Measurements from ENCODE around the gene ZFYVE21. TPM values are rescaled to one million over a fixed set of nuclear protein-coding genes. Genes with fewer than 3 reads are reported as not detected.

Gene ZFYVE21
- total RNA-seq, 6 experiments from 2014 or later: 20.9 to 35.2 (median 27.6) TPM

GRCh38 chr14:103696466-103697071 lies 19.0 kb upstream of the ZFYVE21 start:
- no peak for TF ChIP-seq CTCF (IDR thresholded peaks at IDR 0.05)
- no peak for TF ChIP-seq POLR2A (IDR thresholded peaks at IDR 0.05)
- peaks cover 0 to 28% (median 10%) of the 10 kb centered on the region in 4 donors for H3K4me1 ChIP-seq
- WGBS (ENCODE audit: insufficient coverage, low coverage, low lambda C conversion rate, missing lambda C conversion rate): 56% methylated on average over 6 of the region's 17 CpGs
- H3K36me3 ChIP-seq: peaks cover 0 to 30% (median 13%) of the 10 kb centered on the region in 4 donors
- H3K9me3 ChIP-seq: no peaks in the 10 kb centered on the region
- no peak for DNase-seq
- no peak for ATAC-seq
- H3K27ac ChIP-seq: no peak overlapping the region
- intact Hi-C loops (cut with DNase I): no loop called here
- H3K27me3 ChIP-seq: no peaks in the 10 kb centered on the region
- no peak overlapping the region for H3K4me3 ChIP-seq

GRCh38 chr14:103697206-103697602 lies 18.4 kb upstream of the ZFYVE21 start:
- Histone ChIP-seq H3K27ac (no peak overlapping the region), H3K4me1 (peaks cover 0 to 30% (median 13%) of the 10 kb centered on the region in 4 donors), H3K4me3 (no peak overlapping the region), H3K36me3 (peaks cover 0 to 28% (median 14%) of the 10 kb centered on the region in 4 donors), H3K9me3 (no peaks in the 10 kb centered on the region), H3K27me3 (no peaks in the 10 kb centered on the region)
- intact Hi-C loops (cut with DNase I): no loop called here
- WGBS (ENCODE audit: insufficient coverage, low coverage, low lambda C conversion rate, missing lambda C conversion rate): 47% methylated on average over 3 of the region's 3 CpGs
- ATAC-seq: no peak
- no peak for DNase-seq
- TF ChIP-seq CTCF (IDR thresholded peaks at IDR 0.05) (no peak), POLR2A (IDR thresholded peaks at IDR 0.05) (no peak)

GRCh38 chr14:103697603-103698379 lies 17.8 kb upstream of the ZFYVE21 start:
- intact Hi-C loops (cut with DNase I): no loop called here
- no peaks in the 10 kb centered on the region for H3K9me3 ChIP-seq
- no peak for ATAC-seq
- no peak overlapping the region for H3K4me3 ChIP-seq
- no peaks in the 10 kb centered on the region for H3K27me3 ChIP-seq
- peaks cover 0 to 30% (median 13%) of the 10 kb centered on the region in 4 donors for H3K4me1 ChIP-seq
- WGBS (ENCODE audit: insufficient coverage, low coverage, low lambda C conversion rate, missing lambda C conversion rate): 0% methylated on average over 1 of the region's 14 CpGs
- DNase-seq: no peak
- no peak overlapping the region for H3K27ac ChIP-seq
- H3K36me3 ChIP-seq: peaks cover 0 to 25% (median 14%) of the 10 kb centered on the region in 4 donors
- TF ChIP-seq CTCF (IDR thresholded peaks at IDR 0.05) (no peak), POLR2A (IDR thresholded peaks at IDR 0.05) (no peak)

GRCh38 chr14:103698380-103699260 lies 17.0 kb upstream of the ZFYVE21 start:
- WGBS (ENCODE audit: insufficient coverage, low coverage, low lambda C conversion rate, missing lambda C conversion rate): 80% methylated on average over 1 of the region's 33 CpGs
- DNase-seq (peak in 1 of 3 donors; percentile 55), ATAC-seq (peak in 3 of 4 donors; percentile 3 to 30 (median 5))
- peaks cover 0 to 30% (median 13%) of the 10 kb centered on the region in 4 donors for H3K4me1 ChIP-seq
- no peaks in the 10 kb centered on the region for H3K9me3 ChIP-seq
- H3K36me3 ChIP-seq: peaks cover 0 to 16% (median 9%) of the 10 kb centered on the region in 4 donors
- intact Hi-C loops (cut with DNase I): no loop called here
- TF ChIP-seq POLR2A (IDR thresholded peaks at IDR 0.05) (no peak), CTCF (IDR thresholded peaks at IDR 0.05) (no peak)
- H3K4me3 ChIP-seq: no peak overlapping the region
- H3K27me3 ChIP-seq: no peaks in the 10 kb centered on the region
- H3K27ac ChIP-seq: no peak overlapping the region
